ENCODE results near the gene ZNF845.
"Not testable (repeated sequence)": the region's sequence is repeated elsewhere in the genome, so short reads cannot be mapped to it uniquely, and the experiment has no call there.

ZNF845 gene

DNA sequence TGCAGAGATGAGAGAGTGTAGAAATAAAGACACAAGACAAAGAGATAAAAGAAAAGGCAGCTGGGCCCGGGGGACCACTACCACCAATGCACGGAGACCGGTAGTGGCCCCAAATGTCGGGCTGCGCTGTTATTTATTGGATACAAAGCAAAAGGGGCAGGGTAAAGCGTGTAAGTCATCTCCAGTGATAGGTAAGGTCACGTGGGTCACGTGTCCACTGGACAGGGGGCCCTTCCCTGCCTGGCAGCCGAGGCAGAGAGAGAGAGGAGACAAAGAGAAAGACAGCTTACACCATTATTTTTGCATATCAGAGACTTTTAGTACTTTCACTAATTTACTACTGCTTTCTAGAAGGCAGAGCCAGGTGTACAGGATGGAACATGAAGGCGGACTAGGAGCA, 26.5 kb downstream of the ZNF845 start:
- not testable (repeated sequence) for H3K4me3 Mint-ChIP-seq; H3K27ac Mint-ChIP-seq; H3K27me3 Mint-ChIP-seq (ENCODE audit: low read depth); H3K36me3 Mint-ChIP-seq (ENCODE audit: low read depth); H3K4me1 Mint-ChIP-seq (ENCODE audit: low read depth)
- peaks cover 52% of the 10 kb centered on the region for H3K9me3 Mint-ChIP-seq

DNA sequence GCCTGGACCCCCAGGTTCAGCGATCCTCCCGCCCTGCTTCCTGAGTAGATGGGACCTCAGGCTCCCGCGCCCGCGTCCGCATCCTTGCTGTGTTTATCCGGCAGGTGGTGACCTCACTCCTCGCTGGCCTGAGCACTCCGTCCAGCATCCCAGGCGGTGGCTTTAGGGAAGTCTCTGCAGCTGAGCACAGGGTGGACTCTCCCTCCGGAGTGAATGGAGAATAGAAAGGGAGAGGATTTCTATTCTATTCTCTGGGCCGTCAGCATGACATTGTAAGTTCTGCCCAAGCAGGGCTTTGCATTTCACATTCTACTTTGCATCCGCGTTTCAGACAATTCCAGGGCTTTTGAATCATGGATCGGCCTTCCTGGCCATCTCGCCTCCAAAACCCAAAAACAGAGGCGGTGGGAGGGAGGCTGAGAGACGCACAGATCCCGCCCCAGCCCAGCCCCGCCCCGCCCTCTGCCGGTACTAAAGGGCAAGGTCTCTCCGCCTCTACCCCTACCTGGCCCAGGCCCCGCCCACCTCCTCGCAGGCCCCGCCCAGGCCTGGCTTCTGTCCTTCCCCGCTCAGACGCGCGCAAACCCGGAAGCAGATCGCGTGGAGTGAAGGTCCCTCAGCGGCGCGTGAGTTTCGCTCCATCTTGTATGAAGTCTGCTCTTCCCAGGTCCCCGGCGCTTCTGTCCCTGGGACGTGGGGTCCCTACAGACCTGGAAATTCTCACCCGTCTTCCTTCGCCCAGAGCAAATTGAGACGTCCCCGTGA, 31.8 kb downstream of the ZNF845 start, which contains the start of gene ZNF525:
Gene ZNF525 (plus strand): TSS at position 572 of the 765 bp plus-strand sequence. CDS start 6,577 bp downstream, outside the sequence.
- Mint-ChIP-seq H3K4me1 (ENCODE audit: low read depth) (peaks cover 14% of the 10 kb centered on the region), H3K27ac (peak within 1 kb of the TSS; percentile 94), H3K9me3 (peaks cover 44% of the 10 kb centered on the region), H3K36me3 (ENCODE audit: low read depth) (peaks cover 18% of the 10 kb centered on the region), H3K4me3 (peak within 1 kb of the TSS; percentile 93), H3K27me3 (ENCODE audit: low read depth) (no peaks in the 10 kb centered on the region)

GRCh38 chr19:53365899-53366493, 32.4 kb downstream of the ZNF845 start:
- peaks cover 14% of the 10 kb centered on the region for H3K4me1 Mint-ChIP-seq (ENCODE audit: low read depth)
- peaks cover 22% of the 10 kb centered on the region for H3K36me3 Mint-ChIP-seq (ENCODE audit: low read depth)

DNA sequence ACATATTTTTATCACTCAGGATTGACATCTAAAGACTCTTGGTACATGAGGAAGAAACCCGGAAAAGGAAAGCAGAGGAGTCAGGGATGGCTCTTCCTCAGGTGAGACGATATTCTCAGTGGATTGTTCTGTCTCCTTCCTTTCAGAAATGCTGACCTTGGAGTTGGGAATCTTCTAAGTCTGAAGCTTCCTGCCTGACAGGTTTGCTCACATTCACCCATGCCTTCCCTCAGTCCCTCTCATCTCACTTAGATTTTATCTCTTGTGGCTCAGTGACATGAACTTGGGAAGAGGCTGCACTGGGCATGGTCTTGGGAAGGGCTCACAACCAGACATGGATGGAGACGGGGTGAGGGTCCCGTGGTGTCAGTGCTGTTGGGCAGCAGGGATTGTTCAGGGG, 38.6 kb downstream of the ZNF845 start:
- Mint-ChIP-seq H3K27me3 (ENCODE audit: low read depth) (no peaks in the 10 kb centered on the region), H3K36me3 (ENCODE audit: low read depth) (peaks cover 67% of the 10 kb centered on the region), H3K4me1 (ENCODE audit: low read depth) (peaks cover 3% of the 10 kb centered on the region), H3K9me3 (peaks cover 58% of the 10 kb centered on the region), H3K4me3 (no peak overlapping the region), H3K27ac (no peak overlapping the region)

More at GRCh38 chr19:53365899-53366493, 32.4 kb downstream of the ZNF845 start:
- peak overlapping the region; percentile 94 for H3K27ac Mint-ChIP-seq
- peak overlapping the region; percentile 93 for H3K4me3 Mint-ChIP-seq
- no peaks in the 10 kb centered on the region for H3K27me3 Mint-ChIP-seq (ENCODE audit: low read depth)
- peaks cover 51% of the 10 kb centered on the region for H3K9me3 Mint-ChIP-seq

GRCh38 chr19:53374288-53374687, 40.7 kb downstream of the ZNF845 start:
- Mint-ChIP-seq H3K36me3 (ENCODE audit: low read depth) (peaks cover 73% of the 10 kb centered on the region), H3K27me3 (ENCODE audit: low read depth) (no peaks in the 10 kb centered on the region), H3K4me3 (no peak overlapping the region), H3K9me3 (peaks cover 63% of the 10 kb centered on the region), H3K4me1 (ENCODE audit: low read depth) (no peaks in the 10 kb centered on the region), H3K27ac (no peak overlapping the region)

GRCh38 chr19:53374743-53375142, 41.2 kb downstream of the ZNF845 start:
- Mint-ChIP-seq H3K27me3 (ENCODE audit: low read depth) (no peaks in the 10 kb centered on the region), H3K4me3 (no peak overlapping the region), H3K9me3 (peaks cover 66% of the 10 kb centered on the region), H3K36me3 (ENCODE audit: low read depth) (peaks cover 76% of the 10 kb centered on the region), H3K27ac (no peak overlapping the region), H3K4me1 (ENCODE audit: low read depth) (no peaks in the 10 kb centered on the region)

GRCh38 chr19:53381376-53381775, 47.8 kb downstream of the ZNF845 start:
- Mint-ChIP-seq H3K27me3 (ENCODE audit: low read depth) (no peaks in the 10 kb centered on the region), H3K27ac (no peak overlapping the region), H3K36me3 (ENCODE audit: low read depth) (peaks cover 86% of the 10 kb centered on the region), H3K9me3 (peaks cover 92% of the 10 kb centered on the region), H3K4me1 (ENCODE audit: low read depth) (no peaks in the 10 kb centered on the region), H3K4me3 (no peak overlapping the region)

DNA sequence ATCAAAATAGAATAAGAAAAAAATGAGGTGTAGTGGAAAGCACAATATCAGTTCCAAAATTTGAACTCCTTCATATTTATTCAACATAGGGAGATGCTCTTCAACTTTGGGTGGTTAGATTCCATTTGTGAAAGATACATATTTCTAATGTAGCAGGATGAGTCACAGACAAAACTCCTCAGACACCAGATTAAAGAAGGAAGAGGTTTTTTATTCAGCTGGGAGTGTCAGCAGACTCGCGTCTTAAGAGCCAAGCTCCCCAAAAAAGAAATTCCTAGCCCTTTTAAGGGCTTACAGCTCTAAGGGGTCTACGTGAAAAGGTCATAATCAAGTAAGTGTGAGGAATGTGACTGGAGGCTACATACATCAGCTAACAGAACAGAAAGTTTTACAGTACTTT, 54.6 kb downstream of the ZNF845 start:
- H3K4me3 Mint-ChIP-seq: no peak overlapping the region
- H3K27me3 Mint-ChIP-seq (ENCODE audit: low read depth): no peaks in the 10 kb centered on the region
- H3K4me1 Mint-ChIP-seq (ENCODE audit: low read depth): no peaks in the 10 kb centered on the region
- H3K9me3 Mint-ChIP-seq: peaks cover 67% of the 10 kb centered on the region
- no peak overlapping the region for H3K27ac Mint-ChIP-seq
- peaks cover 36% of the 10 kb centered on the region for H3K36me3 Mint-ChIP-seq (ENCODE audit: low read depth)

DNA sequence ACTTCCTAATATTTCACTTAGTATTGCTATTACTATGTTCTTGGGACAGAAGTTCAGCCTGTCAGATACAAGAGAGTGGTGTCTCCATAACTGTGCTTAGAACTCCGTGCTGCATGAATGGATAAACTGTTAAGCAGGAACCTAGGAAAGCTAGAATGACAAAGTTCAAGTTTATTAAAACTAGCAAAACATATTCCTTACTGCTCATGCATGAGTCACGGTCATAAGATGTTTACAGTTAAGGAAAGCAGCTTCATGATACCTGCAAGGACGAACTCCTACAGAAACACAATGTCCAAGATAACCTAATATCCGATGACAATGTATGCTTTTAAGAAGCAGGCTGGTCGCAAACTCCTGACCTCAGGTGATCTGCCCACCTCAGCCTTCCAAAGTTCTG, 55.4 kb downstream of the ZNF845 start:
- Mint-ChIP-seq H3K27me3 (ENCODE audit: low read depth) (no peaks in the 10 kb centered on the region), H3K9me3 (peaks cover 67% of the 10 kb centered on the region), H3K27ac (no peak overlapping the region), H3K4me3 (no peak overlapping the region), H3K4me1 (ENCODE audit: low read depth) (peaks cover 2% of the 10 kb centered on the region), H3K36me3 (ENCODE audit: low read depth) (peaks cover 32% of the 10 kb centered on the region)

DNA sequence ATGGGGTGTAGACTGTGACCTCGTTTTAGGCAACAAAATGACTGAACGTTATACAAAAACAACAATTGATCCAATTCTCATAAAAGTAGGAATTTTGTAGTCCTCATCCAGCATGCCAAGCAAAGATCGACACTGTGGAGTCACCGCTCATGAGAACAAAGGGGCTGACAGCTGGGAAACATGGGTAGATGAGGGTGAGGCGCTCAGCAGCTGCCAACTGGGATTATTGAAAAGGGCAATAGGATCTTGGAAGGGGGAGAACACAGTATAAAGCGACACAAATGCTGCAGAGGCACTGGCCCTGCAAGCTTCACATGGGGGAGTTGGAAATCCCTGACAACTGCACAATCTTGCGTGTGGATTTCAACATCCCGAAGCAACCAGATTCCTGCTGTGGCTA, 56.0 kb downstream of the ZNF845 start:
- Mint-ChIP-seq H3K4me3 (no peak overlapping the region), H3K27ac (no peak overlapping the region), H3K9me3 (peaks cover 62% of the 10 kb centered on the region), H3K4me1 (ENCODE audit: low read depth) (peaks cover 3% of the 10 kb centered on the region), H3K36me3 (ENCODE audit: low read depth) (peaks cover 30% of the 10 kb centered on the region), H3K27me3 (ENCODE audit: low read depth) (no peaks in the 10 kb centered on the region)

DNA sequence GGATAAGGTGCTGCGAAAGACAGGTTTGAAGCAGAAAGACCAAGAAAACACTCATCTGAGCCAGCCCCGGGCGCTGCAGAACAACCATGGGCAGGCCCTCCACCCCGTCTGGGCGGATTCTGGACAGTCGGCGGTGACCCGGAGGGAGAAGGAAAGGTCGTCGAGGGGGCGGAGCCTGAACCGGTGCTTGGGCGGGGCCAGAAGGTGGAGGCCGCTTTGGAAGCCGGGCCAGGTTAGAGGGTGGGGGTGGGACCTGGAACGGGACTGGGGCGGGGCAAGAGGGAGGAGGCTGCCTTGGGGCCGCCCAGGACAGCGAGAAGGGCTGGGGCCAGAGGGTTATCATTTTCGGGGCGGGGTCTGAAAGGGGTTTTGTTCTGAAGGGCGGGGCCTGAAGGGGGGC, 56.4 kb downstream of the ZNF845 start:
- Mint-ChIP-seq H3K36me3 (ENCODE audit: low read depth) (peaks cover 30% of the 10 kb centered on the region), H3K4me3 (no peak overlapping the region), H3K4me1 (ENCODE audit: low read depth) (peaks cover 7% of the 10 kb centered on the region), H3K27ac (no peak overlapping the region), H3K27me3 (ENCODE audit: low read depth) (no peaks in the 10 kb centered on the region), H3K9me3 (peaks cover 58% of the 10 kb centered on the region)

- H3K4me3 Mint-ChIP-seq: peak overlapping the region; percentile 98
- no peaks in the 10 kb centered on the region for H3K27me3 Mint-ChIP-seq (ENCODE audit: low read depth)
- H3K36me3 Mint-ChIP-seq (ENCODE audit: low read depth): peaks cover 38% of the 10 kb centered on the region
- H3K9me3 Mint-ChIP-seq: peaks cover 33% of the 10 kb centered on the region
- H3K4me1 Mint-ChIP-seq (ENCODE audit: low read depth): peaks cover 19% of the 10 kb centered on the region
- peak overlapping the region; percentile 93 for H3K27ac Mint-ChIP-seq
These were observed 61.0 kb downstream of the ZNF845 start for GRCh38 chr19:53394522-53394973.

DNA sequence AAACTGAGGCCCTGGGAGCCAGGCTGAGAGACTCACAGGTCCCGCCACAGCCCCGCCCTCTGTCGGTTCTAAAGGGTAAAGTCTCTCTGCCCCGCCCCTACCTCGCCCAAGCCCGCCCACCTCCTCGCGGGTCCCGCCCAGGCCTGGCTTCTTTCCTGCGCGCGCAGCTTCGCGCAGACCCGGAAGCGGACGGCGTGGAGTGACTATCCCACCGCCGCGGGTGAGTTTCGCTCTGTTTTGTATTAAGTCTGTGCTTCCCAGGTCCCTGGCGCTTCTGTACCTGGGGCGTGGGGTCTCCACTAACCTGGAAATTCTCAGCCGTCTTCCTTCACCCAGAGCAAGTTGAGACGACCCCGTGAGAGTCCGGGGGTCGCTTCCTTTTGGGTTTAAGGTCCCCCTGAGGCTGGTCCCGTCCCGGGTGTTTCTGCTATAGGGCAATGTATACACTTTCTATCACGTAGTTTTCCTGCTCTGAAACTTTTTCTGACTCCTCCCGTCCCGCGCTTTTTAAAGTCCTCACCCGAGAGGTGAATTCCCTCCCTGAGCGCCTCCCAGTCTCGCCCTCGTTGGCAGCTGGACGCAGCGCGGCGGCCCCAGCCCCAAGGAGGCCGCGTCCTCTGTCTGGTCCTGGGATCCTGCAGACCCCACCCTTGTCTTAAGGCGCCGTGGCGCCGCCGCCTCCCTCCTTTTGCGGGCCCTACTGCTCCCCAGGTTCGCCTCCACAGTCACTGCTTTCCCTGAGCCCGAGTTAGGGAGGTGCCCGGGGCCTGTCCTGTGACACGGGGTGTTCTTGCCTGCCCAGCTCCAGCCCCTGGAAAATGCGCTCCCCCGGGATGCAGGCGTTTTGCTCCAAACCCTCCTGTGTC, 61.7 kb downstream of the ZNF845 start, which contains the start of gene ZNF765:
Gene ZNF765 (plus strand): TSS at position 176 of the 866 bp plus-strand sequence. CDS start 2,867 bp downstream, outside the sequence.
- peak within 1 kb of the TSS; percentile 93 for H3K27ac Mint-ChIP-seq
- H3K27me3 Mint-ChIP-seq (ENCODE audit: low read depth): no peaks in the 10 kb centered on the region
- peaks cover 21% of the 10 kb centered on the region for H3K4me1 Mint-ChIP-seq (ENCODE audit: low read depth)
- H3K4me3 Mint-ChIP-seq: peak within 1 kb of the TSS; percentile 98
- peaks cover 33% of the 10 kb centered on the region for H3K9me3 Mint-ChIP-seq
- H3K36me3 Mint-ChIP-seq (ENCODE audit: low read depth): peaks cover 39% of the 10 kb centered on the region

GRCh38 chr19:53395840-53396524, 62.4 kb downstream of the ZNF845 start:
- Mint-ChIP-seq H3K36me3 (ENCODE audit: low read depth) (peaks cover 45% of the 10 kb centered on the region), H3K4me1 (ENCODE audit: low read depth) (peaks cover 23% of the 10 kb centered on the region), H3K4me3 (peak overlapping the region; percentile 98), H3K9me3 (peaks cover 31% of the 10 kb centered on the region), H3K27ac (peak overlapping the region; percentile 93)
- H3K27me3 Mint-ChIP-seq (ENCODE audit: low read depth): not testable (repeated sequence)
